ENCODE data around the gene FGFR3. TPM values are rescaled to one million over a fixed set of nuclear protein-coding genes. Genes with fewer than 3 reads are reported as not detected.

The FGFR3 gene
- total RNA-seq, 4 donors from 2014 or later: 0.78 to 5.1 (median 1.6) TPM

- WGBS, 2 donors: 24 to 48% methylated on average over 5 to 13 of the region's 35 CpGs
- Histone ChIP-seq H3K4me1 (peaks cover 0 to 5% of the 10 kb centered on the region in 2 donors), H3K36me3 (no peaks in the 10 kb centered on the region), H3K27me3 (no peaks in the 10 kb centered on the region), H3K27ac (no peak overlapping the region), H3K4me3 (replicated peaks in 1 of 3) (no peak overlapping the region), H3K9me3 (no peaks in the 10 kb centered on the region)
- intact Hi-C loops (cut with DNase I): no loop called here
- no peak for TF ChIP-seq POLR2A (IDR thresholded peaks at IDR 0.05)
- TF ChIP-seq, protein P1, sequence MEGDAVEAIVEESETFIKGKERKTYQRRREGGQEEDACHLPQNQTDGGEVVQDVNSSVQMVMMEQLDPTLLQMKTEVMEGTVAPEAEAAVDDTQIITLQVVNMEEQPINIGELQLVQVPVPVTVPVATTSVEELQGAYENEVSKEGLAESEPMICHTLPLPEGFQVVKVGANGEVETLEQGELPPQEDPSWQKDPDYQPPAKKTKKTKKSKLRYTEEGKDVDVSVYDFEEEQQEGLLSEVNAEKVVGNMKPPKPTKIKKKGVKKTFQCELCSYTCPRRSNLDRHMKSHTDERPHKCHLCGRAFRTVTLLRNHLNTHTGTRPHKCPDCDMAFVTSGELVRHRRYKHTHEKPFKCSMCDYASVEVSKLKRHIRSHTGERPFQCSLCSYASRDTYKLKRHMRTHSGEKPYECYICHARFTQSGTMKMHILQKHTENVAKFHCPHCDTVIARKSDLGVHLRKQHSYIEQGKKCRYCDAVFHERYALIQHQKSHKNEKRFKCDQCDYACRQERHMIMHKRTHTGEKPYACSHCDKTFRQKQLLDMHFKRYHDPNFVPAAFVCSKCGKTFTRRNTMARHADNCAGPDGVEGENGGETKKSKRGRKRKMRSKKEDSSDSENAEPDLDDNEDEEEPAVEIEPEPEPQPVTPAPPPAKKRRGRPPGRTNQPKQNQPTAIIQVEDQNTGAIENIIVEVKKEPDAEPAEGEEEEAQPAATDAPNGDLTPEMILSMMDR (IDR thresholded peaks at IDR 0.05): no peak
- no peak for DNase-seq
These were observed 40.6 kb upstream of the FGFR3 start for GRCh38 chr4:1752284-1753041.

DNA sequence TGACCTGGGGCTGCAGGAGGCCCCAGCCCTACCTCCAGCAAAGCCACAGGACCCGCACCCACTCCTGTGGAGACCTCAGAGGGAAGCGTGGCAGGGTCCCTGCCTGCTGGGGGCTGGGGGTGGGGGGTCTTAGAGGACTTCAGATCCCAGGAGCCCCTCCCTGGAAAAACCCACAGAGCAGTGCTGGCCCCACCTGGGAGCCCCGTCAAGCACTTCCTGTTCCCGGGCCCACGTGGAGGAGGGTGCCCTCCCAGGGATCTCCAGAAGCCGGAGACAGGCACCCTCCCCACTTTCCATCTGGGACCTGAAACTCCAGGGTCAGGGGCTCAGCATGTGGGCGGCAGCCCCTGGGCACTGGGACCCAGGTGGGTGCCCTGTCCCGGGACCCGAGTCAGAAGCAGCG is 39.8 kb upstream of the FGFR3 start:
- H3K27ac ChIP-seq: no peak overlapping the region
- DNase-seq: no peak
- WGBS, 2 donors: 85 to 95% methylated on average over 5 to 9 of the region's 10 CpGs

GRCh38 chr4:1753697-1754311 is 39.3 kb upstream of the FGFR3 start:
- 90 to 92% methylated on average over 6 to 7 of the region's 15 CpGs for WGBS, 2 donors
- H3K27ac ChIP-seq: no peak overlapping the region
- DNase-seq: no peak
- no peaks in the 10 kb centered on the region for H3K9me3 ChIP-seq
- H3K4me3 ChIP-seq (replicated peaks in 1 of 3): no peak overlapping the region
- intact Hi-C loops (cut with DNase I): no loop called here
- no peaks in the 10 kb centered on the region for H3K4me1 ChIP-seq
- H3K36me3 ChIP-seq: no peaks in the 10 kb centered on the region
- no peaks in the 10 kb centered on the region for H3K27me3 ChIP-seq
- no peak for TF ChIP-seq POLR2A (IDR thresholded peaks at IDR 0.05)
- TF ChIP-seq, protein P1 (IDR thresholded peaks at IDR 0.05): no peak

More for the DNA sequence above, 39.8 kb upstream of the FGFR3 start:
- no peaks in the 10 kb centered on the region for H3K27me3 ChIP-seq
- no peaks in the 10 kb centered on the region for H3K36me3 ChIP-seq
- intact Hi-C loops (cut with DNase I): no loop called here
- no peaks in the 10 kb centered on the region for H3K9me3 ChIP-seq
- TF ChIP-seq, protein P1 (IDR thresholded peaks at IDR 0.05): no peak
- no peak for TF ChIP-seq POLR2A (IDR thresholded peaks at IDR 0.05)
- peaks cover 0 to 5% of the 10 kb centered on the region in 2 donors for H3K4me1 ChIP-seq
- H3K4me3 ChIP-seq (replicated peaks in 1 of 3): no peak overlapping the region

- H3K27me3 ChIP-seq: no peaks in the 10 kb centered on the region
- H3K9me3 ChIP-seq: no peaks in the 10 kb centered on the region
- TF ChIP-seq POLR2A (IDR thresholded peaks at IDR 0.05): no peak
- TF ChIP-seq, protein P1 (IDR thresholded peaks at IDR 0.05): no peak
- no peak overlapping the region for H3K27ac ChIP-seq
- no peaks in the 10 kb centered on the region for H3K4me1 ChIP-seq
- intact Hi-C loops (cut with DNase I): no loop called here
- no peak for DNase-seq
- H3K36me3 ChIP-seq: no peaks in the 10 kb centered on the region
- 95% methylated on average over 4 of the region's 5 CpGs; no CpG with 5 or more reads in 1 of the 2 donors for WGBS, 2 donors
- no peak overlapping the region for H3K4me3 ChIP-seq (replicated peaks in 1 of 3)
These were observed 38.8 kb upstream of the FGFR3 start for GRCh38 chr4:1754336-1754735.

- H3K4me3 ChIP-seq (replicated peaks in 1 of 3): no peak overlapping the region
- TF ChIP-seq, protein P1 (IDR thresholded peaks at IDR 0.05): no peak
- TF ChIP-seq POLR2A (IDR thresholded peaks at IDR 0.05): no peak
- 66 to 85% methylated on average over 3 to 13 of the region's 17 CpGs for WGBS, 2 donors
- H3K36me3 ChIP-seq: no peaks in the 10 kb centered on the region
- H3K4me1 ChIP-seq: no peaks in the 10 kb centered on the region
- DNase-seq: no peak
- intact Hi-C loops (cut with DNase I): no loop called here
- H3K27ac ChIP-seq: no peak overlapping the region
- no peaks in the 10 kb centered on the region for H3K9me3 ChIP-seq
- no peaks in the 10 kb centered on the region for H3K27me3 ChIP-seq
These were observed 37.8 kb upstream of the FGFR3 start for GRCh38 chr4:1755297-1755696.

Data from thyroid gland (tissue), 4 donors.